AG08395 (cell line): ENCODE data around the gene PBX3.

Experiments
- DNase-seq: peaks from one replicate; pipeline ENCODE4 v3.0.0; 2012; ENCODE audit warnings: mixed read lengths, low spot score

Gene PBX3

DNA sequence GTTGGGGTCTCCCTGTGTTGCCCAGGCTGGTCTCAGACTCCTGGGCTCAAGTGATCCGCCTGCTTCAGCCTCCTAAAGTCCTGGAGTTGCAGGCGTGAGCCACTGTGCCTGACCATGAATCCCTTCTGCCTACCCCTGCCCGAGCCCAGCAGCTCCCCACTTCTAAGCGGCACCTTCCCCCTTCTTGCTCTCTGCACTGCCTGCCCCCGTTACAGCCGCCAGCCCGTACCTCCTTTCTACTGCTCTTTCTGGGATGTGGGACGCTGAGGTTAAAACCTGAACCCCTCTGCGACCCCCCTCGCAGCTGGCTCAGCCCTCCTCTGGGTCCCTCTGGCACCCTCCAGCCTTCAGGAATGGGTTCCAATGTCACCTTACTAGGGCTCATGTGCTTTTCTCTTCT lies 249.6 kb downstream of the PBX3 start:
- DNase-seq, result no peak

DNA sequence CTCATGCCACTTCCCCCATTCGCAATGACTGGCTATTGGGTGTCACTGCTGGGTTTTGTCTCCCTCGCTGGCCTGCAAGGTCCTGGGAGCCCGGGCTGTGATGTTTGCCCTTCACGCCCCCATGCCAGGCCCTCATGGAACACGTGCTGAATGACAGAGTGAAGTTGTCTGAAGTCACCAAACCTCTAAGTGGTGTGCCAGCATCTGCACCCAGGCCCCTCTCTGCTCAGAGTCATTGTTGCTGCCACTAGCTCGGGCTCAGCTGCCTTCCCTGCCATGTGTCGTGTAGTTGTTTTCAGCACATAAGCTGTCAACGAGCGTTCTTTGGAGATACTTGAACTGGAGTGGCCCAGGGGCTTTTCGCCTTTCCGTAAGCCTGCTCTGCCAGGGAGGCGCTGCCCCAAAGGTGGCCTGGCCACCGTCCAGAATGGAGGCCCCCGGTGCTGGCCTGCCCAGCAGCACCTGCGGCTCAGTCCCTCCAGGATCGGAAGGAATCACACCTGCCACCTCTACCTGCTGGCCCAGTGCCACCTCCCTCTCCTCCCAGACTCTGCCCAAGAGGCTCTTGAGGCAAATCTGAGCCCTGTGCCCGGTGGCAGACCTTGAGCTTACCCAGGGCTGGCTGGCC lies 250.1 kb downstream of the PBX3 start:
- DNase-seq, result no peak

GRCh38 chr9:125998837-125999503 lies 251.8 kb downstream of the PBX3 start:
- DNase-seq, result no peak

DNA sequence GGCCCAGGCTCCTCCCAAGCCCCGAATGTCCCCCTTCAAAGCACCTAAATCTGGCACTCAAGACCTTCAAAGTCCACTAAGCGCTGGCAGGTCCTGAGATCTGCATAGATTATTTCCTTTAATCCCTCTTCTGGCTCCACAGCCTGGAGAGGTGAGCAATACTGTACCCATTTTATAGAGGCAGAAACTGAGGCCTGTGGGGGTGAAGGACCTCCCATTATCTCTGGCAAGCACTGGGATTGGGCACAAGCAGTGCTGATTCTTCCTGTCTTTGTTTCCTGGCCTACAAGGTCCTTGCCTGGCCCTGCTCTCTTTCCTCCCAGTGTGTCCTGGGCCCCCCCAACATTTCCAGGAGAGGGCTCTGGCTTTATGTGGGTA lies 252.3 kb downstream of the PBX3 start:
- no peak for DNase-seq

DNA sequence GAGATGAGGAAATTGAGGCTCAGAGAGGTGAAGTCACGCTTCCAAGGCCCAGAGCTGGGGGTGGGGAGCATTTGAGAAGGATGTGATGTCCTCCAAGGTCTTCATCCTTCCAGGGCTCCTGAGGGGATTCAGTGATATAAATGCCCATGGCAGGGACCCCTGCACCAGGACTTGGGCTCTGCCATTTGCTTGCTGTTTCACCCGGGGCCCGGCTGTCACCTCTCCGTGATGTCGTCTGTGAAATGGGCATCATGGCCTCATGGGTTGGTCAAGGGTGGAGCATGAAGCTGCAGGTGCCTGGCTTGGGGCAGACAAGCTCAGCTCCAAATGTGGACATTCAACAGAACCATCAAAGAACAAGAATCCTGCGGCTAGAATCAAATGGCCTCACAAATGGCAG lies 253.1 kb downstream of the PBX3 start:
- DNase-seq, result no peak

DNA sequence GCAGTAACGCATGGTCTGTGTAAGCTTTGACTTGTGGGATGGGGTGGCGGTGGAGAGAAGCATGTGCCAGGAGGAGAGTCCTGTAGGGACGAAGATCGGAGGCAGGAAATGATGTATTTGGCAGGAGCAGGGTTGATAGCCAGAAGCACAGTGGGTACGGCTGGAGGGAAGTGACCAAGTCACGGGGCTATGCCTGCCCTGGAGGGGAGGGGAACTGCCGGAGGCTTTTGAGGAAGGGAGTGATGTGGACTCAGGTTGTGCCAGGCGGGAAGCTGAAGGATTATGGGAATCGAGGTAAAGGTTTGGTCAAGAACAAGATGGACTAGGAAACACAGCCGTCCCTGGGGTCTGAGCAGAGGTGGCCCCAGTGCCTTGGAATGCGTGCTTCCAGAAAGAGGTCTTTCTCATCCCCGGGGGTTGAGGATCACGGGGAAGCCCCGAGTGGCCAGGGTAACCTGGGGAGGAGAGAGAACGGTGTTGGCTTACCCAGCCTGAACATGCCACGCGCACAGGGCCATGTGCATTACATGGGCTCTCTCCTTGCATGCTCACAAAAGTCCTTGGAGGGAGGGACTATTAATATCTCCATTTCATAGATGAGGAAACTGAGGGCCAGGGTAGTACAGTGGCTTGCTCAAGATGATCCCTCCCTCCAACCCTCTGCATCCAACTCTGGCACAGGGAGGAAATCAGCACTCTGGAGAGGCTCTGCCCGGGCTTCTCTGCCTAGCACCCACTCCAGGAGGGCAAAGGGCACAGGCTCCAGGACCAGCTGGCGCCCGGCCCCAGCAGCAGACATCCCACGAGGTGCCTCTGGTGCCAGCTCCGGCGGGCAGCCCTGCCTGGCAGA lies 253.8 kb downstream of the PBX3 start:
- DNase-seq, result no peak

- DNase-seq, result no peak
Observed at GRCh38 chr9:126001581-126002225, 254.5 kb downstream of the PBX3 start.

- DNase-seq, result no peak
Observed at GRCh38 chr9:126002476-126003350, 255.5 kb downstream of the PBX3 start.

DNA sequence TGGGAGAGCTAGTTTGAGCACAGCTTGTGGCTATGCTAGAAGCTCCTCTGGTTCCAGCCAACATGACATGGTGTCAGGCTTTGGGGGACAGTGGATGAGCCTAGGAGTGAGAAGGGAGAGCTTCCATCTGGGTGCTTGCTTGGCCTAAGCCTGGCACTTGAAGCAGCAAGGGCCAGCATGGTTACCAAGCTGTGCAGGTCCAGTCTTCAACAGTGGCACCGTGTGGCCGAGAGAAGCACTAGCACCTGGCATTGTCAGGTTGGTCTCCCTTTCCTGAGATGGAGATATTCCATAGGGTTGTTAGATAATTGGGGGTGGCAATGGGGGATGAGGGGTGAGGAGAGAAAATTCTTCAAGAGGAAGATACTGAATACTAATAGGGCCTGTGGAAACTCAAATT lies 261.9 kb downstream of the PBX3 start:
- no peak for DNase-seq

GRCh38 chr9:126014726-126015125 lies 267.6 kb downstream of the PBX3 start:
- DNase-seq, result no peak

- no peak for DNase-seq
Observed at GRCh38 chr9:126015424-126015823, 268.3 kb downstream of the PBX3 start.

DNA sequence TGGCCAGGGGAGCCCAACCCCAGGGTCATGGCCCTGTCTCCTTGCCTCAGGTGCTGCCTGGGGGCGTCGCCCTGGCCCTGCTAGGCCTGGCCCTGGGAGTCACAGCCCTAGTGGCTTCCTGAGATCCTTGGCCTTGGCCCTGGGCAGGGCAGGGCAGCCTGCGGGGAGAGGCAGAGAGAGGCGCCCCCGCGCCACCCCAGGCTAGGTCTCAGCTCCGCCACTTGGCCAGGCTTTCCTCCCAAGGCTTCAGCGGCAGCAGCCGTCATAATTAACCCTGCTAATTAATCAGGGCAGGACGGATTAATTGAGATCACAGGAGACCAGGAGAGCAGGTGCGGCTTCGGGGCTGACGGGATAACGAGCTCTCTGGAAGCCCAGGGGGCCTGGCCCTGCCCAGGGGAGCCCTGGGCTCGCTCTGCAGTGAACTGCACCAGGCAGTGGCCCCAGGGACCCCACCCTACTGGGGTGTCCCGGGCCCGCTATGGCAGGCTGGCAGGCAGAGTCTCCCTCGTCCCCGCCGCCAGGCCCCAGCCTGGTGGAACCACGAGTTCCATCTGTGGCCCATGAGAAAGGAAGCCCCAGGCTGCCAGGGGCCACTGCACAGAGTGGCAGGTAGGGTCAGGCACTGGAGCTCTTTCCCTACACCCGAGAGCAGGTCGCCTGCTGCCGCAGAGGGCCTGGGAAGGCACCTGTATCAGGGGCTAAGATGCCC lies 269.6 kb downstream of the PBX3 start:
- no peak for DNase-seq
